Fibroblast of skin of back (primary cell): ENCODE measurements around the gene AGAP2.
"Not testable (repeated sequence)": the region's sequence is repeated elsewhere in the genome, so short reads cannot be mapped to it uniquely, and the experiment has no call there.

Source experiments
- DNase-seq: peaks from one replicate; pipeline ENCODE4 v3.0.0-alpha.2; 2013

The AGAP2 gene

GRCh38 chr12:57694459-57695019, 44.0 kb downstream of the AGAP2 start:
- no peak for DNase-seq

GRCh38 chr12:57693659-57694458, 44.7 kb downstream of the AGAP2 start, which contains the start of gene OS9:
Gene OS9 (plus strand): TSS chr12:57694132. CDS start chr12:57694162, 30 bp downstream.
- peak; percentile 100 for DNase-seq

GRCh38 chr12:57693317-57693658, 45.3 kb downstream of the AGAP2 start:
- no peak for DNase-seq

- no peak for DNase-seq
Measured at GRCh38 chr12:57692500-57692899, 46.0 kb downstream of the AGAP2 start.

- DNase-seq: no peak
Measured at GRCh38 chr12:57688931-57689330, 49.6 kb downstream of the AGAP2 start.

- no peak for DNase-seq
Measured at GRCh38 chr12:57687862-57688261, 50.7 kb downstream of the AGAP2 start.

GRCh38 chr12:57679697-57680096, 58.8 kb downstream of the AGAP2 start:
- DNase-seq: no peak

GRCh38 chr12:57677947-57678346, 60.6 kb downstream of the AGAP2 start:
- not testable (repeated sequence) for DNase-seq

GRCh38 chr12:57674691-57675090, 63.9 kb downstream of the AGAP2 start:
- no peak for DNase-seq
